ENCODE measurements around the gene MCIDAS. TPM values are rescaled to one million over a fixed set of nuclear protein-coding genes. Genes with fewer than 3 reads are reported as not detected.

MCIDAS gene
- total and polyA plus RNA-seq, 2 experiments from 2014 or later = 0.08 TPM; not detected in 1

GRCh38 chr5:55234121-55234700 lies 7.1 kb upstream of the MCIDAS start:
- peak overlapping the region; percentile 75 for H3K4me3 ChIP-seq
- H3K4me2 ChIP-seq = peak overlapping the region; percentile 99
- no peaks in the 10 kb centered on the region for H3K79me2 ChIP-seq
- H2AFZ ChIP-seq = peak overlapping the region; percentile 89
- peaks cover 80% of the 10 kb centered on the region for H3K27me3 ChIP-seq
- H3K9me3 ChIP-seq (ENCODE audit: low read depth) = no peaks in the 10 kb centered on the region
- no peaks in the 10 kb centered on the region for H3K36me3 ChIP-seq (replicated peaks; ENCODE audit: insufficient read depth, low read depth)
- H3K9me2 ChIP-seq (replicated peaks; ENCODE audit: insufficient read depth) = no peaks in the 10 kb centered on the region
- peaks cover 22% of the 10 kb centered on the region for H3K4me1 ChIP-seq (ENCODE audit: insufficient read depth)
- no peaks in the 10 kb centered on the region for H4K20me1 ChIP-seq (ENCODE audit: insufficient read depth, poor library complexity, severe bottlenecking)
- peak; percentile 25 for DNase-seq (ENCODE audit: low spot score)
- no peak for TF ChIP-seq CTCF (IDR thresholded peaks at IDR 0.05; ENCODE audit: poor library complexity)
- TF ChIP-seq EZH2phosphoT487 (IDR thresholded peaks at IDR 0.05; ENCODE audit: low read depth, severe bottlenecking, unreplicated experiment) = no peak
- no peak for TF ChIP-seq EZH2 (IDR thresholded peaks at IDR 0.05; ENCODE audit: borderline replicate concordance)
- no peak overlapping the region for H3K27ac ChIP-seq
- WGBS (ENCODE audit: low lambda C conversion rate, missing lambda C conversion rate) = 4% methylated on average over 31 of the region's 31 CpGs

GRCh38 chr5:55232985-55233928 lies 6.1 kb upstream of the MCIDAS start, which contains the start of gene CCNO:
CCNO (minus strand) TSS chr5:55233608; CDS start chr5:55233523, 85 bp downstream.
- Histone ChIP-seq H3K27ac (no peak within 1 kb of the TSS), H3K27me3 (peaks cover 85% of the 10 kb centered on the region)
- 1% methylated on average over 66 of the region's 106 CpGs for WGBS (ENCODE audit: low lambda C conversion rate, missing lambda C conversion rate)

GRCh38 chr5:55232271-55232984 lies 5.3 kb upstream of the MCIDAS start:
- H3K27me3 ChIP-seq = peaks cover 85% of the 10 kb centered on the region
- H3K4me2 ChIP-seq = peak overlapping the region; percentile 99
- no peak for TF ChIP-seq CTCF (IDR thresholded peaks at IDR 0.05; ENCODE audit: poor library complexity)
- peak; percentile 13 for TF ChIP-seq EZH2phosphoT487 (IDR thresholded peaks at IDR 0.05; ENCODE audit: low read depth, severe bottlenecking, unreplicated experiment)
- TF ChIP-seq EZH2 (IDR thresholded peaks at IDR 0.05; ENCODE audit: borderline replicate concordance) = peak; percentile 56
- no peaks in the 10 kb centered on the region for H3K9me3 ChIP-seq (ENCODE audit: low read depth)
- H3K4me1 ChIP-seq (ENCODE audit: insufficient read depth) = peaks cover 27% of the 10 kb centered on the region
- H3K27ac ChIP-seq = no peak overlapping the region
- no peaks in the 10 kb centered on the region for H4K20me1 ChIP-seq (ENCODE audit: insufficient read depth, poor library complexity, severe bottlenecking)
- no peaks in the 10 kb centered on the region for H3K36me3 ChIP-seq (replicated peaks; ENCODE audit: insufficient read depth, low read depth)
- no peaks in the 10 kb centered on the region for H3K79me2 ChIP-seq
- DNase-seq (ENCODE audit: low spot score) = peak; percentile 23
- H2AFZ ChIP-seq = peak overlapping the region; percentile 89
- H3K9me2 ChIP-seq (replicated peaks; ENCODE audit: insufficient read depth) = no peaks in the 10 kb centered on the region
- WGBS (ENCODE audit: low lambda C conversion rate, missing lambda C conversion rate) = 2% methylated on average over 43 of the region's 45 CpGs
- peak overlapping the region; percentile 75 for H3K4me3 ChIP-seq

More at GRCh38 chr5:55232985-55233928, 6.1 kb upstream of the MCIDAS start, which contains the start of gene CCNO:
- Histone ChIP-seq H3K79me2 (no peaks in the 10 kb centered on the region), H2AFZ (peak within 1 kb of the TSS; percentile 89), H3K9me3 (ENCODE audit: low read depth) (no peaks in the 10 kb centered on the region), H4K20me1 (ENCODE audit: insufficient read depth, poor library complexity, severe bottlenecking) (no peaks in the 10 kb centered on the region), H3K4me1 (ENCODE audit: insufficient read depth) (peaks cover 22% of the 10 kb centered on the region), H3K9me2 (replicated peaks; ENCODE audit: insufficient read depth) (no peaks in the 10 kb centered on the region), H3K4me2 (peak within 1 kb of the TSS; percentile 99), H3K4me3 (peak within 1 kb of the TSS; percentile 75), H3K36me3 (replicated peaks; ENCODE audit: insufficient read depth, low read depth) (no peaks in the 10 kb centered on the region)
- DNase-seq (ENCODE audit: low spot score) = peak; percentile 80
- peak; percentile 28 for TF ChIP-seq EZH2 (IDR thresholded peaks at IDR 0.05; ENCODE audit: borderline replicate concordance)
- peak; percentile 3 for TF ChIP-seq CTCF (IDR thresholded peaks at IDR 0.05; ENCODE audit: poor library complexity)
- no peak for TF ChIP-seq EZH2phosphoT487 (IDR thresholded peaks at IDR 0.05; ENCODE audit: low read depth, severe bottlenecking, unreplicated experiment)

Measured in hepatocyte (in vitro differentiated cells).